Measurements from ENCODE around the gene SIPA1L2. TPM values are rescaled to one million over a fixed set of nuclear protein-coding genes. Genes with fewer than 3 reads are reported as not detected.

SIPA1L2 gene
- total RNA-seq, 1 donor from 2014 or later = 8.0 TPM

DNA sequence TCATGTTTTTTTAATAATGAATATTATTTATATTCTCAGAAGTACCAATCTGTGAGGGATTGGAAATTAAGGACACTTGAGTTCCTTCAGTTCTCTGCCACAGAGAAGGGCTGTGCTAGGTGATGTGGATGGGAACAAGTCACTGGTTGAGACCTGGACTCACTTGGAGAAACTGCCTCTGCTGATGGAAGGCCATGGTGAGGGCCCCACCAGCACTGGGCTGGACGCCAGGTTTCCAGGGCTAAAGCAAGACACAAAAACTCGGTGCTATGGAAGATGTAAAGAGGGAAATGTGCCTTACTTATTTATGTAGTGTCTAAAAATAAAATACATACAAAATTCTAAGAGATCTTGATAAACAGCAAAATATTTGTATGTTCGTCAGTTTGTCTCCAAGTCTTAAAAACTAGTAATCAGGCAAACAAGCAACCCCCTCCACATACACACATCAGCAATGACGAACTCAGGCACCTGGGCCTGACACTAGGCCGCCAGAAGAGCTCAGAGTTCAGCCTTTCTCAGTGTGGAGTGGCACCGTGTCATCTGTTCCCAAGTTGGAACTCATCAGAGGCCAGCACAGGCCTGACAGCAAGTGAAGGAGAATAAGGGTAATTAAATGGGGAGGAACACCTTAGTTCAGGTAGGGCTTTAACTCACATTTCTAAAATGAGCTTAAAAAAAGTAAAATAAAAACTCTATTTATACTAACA lies 19.6 kb downstream of the SIPA1L2 start:
- no peak overlapping the region for H3K4me3 ChIP-seq (ENCODE audit: low read depth, low read length)
- TF ChIP-seq, protein P1, sequence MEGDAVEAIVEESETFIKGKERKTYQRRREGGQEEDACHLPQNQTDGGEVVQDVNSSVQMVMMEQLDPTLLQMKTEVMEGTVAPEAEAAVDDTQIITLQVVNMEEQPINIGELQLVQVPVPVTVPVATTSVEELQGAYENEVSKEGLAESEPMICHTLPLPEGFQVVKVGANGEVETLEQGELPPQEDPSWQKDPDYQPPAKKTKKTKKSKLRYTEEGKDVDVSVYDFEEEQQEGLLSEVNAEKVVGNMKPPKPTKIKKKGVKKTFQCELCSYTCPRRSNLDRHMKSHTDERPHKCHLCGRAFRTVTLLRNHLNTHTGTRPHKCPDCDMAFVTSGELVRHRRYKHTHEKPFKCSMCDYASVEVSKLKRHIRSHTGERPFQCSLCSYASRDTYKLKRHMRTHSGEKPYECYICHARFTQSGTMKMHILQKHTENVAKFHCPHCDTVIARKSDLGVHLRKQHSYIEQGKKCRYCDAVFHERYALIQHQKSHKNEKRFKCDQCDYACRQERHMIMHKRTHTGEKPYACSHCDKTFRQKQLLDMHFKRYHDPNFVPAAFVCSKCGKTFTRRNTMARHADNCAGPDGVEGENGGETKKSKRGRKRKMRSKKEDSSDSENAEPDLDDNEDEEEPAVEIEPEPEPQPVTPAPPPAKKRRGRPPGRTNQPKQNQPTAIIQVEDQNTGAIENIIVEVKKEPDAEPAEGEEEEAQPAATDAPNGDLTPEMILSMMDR (conservative IDR thresholded peaks at IDR 0.05; ENCODE audit: low read depth, low read length) = no peak
- DNase-seq (ENCODE audit: low read depth) = no peak

DNA sequence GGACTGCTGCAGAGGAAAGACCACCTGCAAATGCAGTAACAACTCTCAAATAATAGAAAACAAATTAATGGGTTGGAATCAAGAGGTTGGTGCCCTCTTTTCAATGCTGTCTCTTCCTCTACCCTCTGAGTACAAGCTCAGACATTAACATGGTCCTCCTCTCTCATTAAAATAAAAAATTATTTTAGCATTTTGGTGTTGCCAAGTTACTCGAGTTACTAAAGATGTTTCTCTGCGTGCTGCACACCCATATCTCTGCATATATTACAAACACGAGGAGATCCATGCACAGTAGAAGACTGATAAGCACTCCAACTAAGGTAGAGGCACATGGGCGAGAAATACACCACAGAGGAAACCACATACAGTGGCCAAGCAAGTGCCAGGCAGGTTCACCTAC lies 21.5 kb downstream of the SIPA1L2 start:
- no peak for DNase-seq (ENCODE audit: low read depth)
- H3K4me3 ChIP-seq (ENCODE audit: low read depth, low read length) = no peak overlapping the region
- TF ChIP-seq, protein P1 (conservative IDR thresholded peaks at IDR 0.05; ENCODE audit: low read depth, low read length) = no peak

DNA sequence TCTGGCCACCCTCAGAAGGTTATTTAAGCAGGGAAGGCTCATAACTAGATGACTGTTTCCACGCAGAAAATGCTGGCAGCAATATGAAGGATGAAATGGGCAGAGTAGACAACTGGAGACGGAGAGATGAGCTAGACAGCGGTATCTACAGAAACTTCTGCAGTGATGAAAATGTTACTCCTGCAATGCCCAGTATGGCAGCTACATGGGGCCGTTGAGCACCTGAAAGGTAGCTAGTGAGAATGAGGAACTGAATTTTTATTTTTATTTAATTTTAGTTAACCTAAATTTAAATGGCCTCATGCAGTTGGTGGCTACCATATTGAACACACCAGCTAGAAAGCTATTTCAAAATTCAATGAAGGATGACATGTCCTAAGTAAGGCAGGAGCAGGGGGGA lies 27.3 kb downstream of the SIPA1L2 start:
- no peak overlapping the region for H3K4me3 ChIP-seq (ENCODE audit: low read depth, low read length)
- TF ChIP-seq, protein P1 (conservative IDR thresholded peaks at IDR 0.05; ENCODE audit: low read depth, low read length) = peak; percentile 47
- no peak for DNase-seq (ENCODE audit: low read depth)

DNA sequence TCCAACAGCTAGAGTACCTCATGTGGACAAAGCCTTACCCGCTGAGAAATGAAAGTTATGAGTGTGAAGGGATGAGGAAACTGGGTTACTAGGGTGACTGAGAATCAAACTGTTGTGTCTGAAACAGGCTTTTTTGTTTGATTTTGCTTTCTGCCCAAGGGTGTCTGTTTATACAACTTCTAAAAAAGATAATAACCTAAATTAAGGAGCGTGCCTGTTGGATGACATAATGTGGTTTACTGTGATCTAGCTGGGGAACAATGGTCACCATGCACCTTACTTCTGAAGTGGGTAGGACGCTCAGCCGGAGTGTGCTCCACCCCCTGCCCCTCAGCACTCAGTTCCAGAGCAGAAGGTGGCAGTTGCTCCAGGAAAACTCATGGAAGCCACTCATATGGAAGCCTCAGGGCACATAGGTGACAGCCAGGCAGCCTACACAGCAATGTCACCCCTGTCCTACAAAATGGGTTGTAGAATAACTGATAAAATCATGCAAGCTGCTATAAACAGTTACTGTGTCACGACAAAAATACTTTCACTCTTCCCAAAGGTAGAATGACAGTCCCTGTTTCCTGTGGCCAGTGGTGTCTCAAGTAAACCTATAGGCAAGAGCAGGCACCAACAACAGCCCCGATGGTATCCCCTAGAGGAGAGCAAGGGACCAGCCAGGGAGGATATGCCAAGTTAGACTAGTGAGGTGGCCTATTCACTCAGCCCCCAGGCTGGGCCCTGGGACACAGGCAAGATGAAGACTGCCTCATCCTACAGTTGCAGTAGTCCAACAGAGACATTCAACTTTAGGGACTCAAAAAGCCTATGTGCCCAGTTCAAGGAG lies 29.3 kb downstream of the SIPA1L2 start:
- no peak overlapping the region for H3K4me3 ChIP-seq (ENCODE audit: low read depth, low read length)
- TF ChIP-seq, protein P1 (conservative IDR thresholded peaks at IDR 0.05; ENCODE audit: low read depth, low read length) = no peak
- no peak for DNase-seq (ENCODE audit: low read depth)

DNA sequence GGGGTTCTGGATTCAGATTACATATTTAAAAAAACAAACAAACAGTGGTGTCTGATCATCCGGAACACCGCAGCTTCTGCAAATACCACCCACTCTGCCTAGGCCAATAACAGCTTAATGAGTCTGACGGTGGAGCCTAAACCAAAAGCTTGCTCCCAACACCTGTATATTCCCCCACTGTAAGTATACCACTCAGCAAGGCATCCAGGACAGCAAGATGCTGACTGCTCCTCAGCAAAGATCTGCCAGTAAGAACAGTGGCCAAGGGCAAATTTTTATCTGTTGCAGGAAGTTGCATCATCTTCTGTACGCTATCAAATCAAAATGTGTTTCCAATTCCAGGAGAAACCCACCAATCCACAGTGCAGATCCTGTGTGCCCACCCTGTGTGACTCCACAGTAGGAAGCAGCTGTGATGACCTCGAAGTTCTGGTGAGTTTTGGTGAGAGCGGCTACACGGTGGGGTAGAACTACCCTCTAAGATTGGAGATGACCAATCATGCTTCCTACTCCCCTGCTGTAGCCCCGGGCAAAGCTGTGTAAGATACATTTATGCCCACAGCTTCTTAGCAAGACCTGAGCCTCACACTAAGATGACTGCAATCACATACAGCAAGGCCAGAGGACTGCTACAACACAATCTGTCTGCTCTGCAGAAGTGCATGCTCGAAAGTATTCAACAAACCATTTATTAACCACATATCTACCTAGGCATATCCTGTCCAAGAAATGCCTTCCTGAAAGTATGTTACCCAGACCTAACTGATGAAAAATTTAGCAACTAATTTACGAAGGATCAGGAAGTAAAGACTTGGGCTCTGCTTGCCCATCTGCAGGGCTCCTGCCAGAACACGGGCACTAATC lies 30.5 kb downstream of the SIPA1L2 start:
- H3K4me3 ChIP-seq (ENCODE audit: low read depth, low read length) = no peak overlapping the region
- TF ChIP-seq, protein P1 (conservative IDR thresholded peaks at IDR 0.05; ENCODE audit: low read depth, low read length) = no peak
- no peak for DNase-seq (ENCODE audit: low read depth)

DNA sequence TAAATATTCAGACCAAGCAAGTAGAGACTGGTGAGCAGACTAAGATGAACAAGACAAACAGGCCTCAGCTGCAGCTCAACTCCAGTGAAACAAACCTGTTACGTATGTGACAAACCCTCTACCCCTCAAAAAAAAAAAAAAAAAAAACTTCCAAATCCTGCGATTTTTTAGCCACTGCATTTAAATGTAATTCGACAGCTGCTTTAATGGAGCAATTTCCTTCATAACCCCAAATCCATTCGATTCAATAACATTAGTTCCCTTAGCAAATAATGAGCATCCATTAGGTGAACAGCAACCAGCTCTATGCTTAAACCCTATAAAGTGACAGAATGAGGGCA lies 31.1 kb downstream of the SIPA1L2 start:
- TF ChIP-seq, protein P1 (conservative IDR thresholded peaks at IDR 0.05; ENCODE audit: low read depth, low read length) = no peak
- no peak overlapping the region for H3K4me3 ChIP-seq (ENCODE audit: low read depth, low read length)
- no peak for DNase-seq (ENCODE audit: low read depth)

Measured in epithelial cell of proximal tubule (primary cell).